Stimulated activated CD8-positive, alpha-beta memory T cell treated with anti-CD3 and anti-CD28 coated beads, Interleukin-15, amount 100 ng/mL, for 1 hour (primary cell): ENCODE measurements around the gene NEB.
"Not testable (repeated sequence)": the region's sequence is repeated elsewhere in the genome, so short reads cannot be mapped to it uniquely, and the experiment has no call there.

ENCODE experiments used
- DNase-seq: peaks from one replicate; pipeline ENCODE4 v3.0.0-alpha.2; 2020; ENCODE audit warnings: low read depth

The NEB gene

GRCh38 chr2:151649966-151650365 lies 84.3 kb downstream of the NEB start:
- DNase-seq, result no peak

GRCh38 chr2:151649400-151649799 lies 84.9 kb downstream of the NEB start:
- DNase-seq, result no peak

GRCh38 chr2:151646512-151646911 lies 87.8 kb downstream of the NEB start:
- DNase-seq, result not testable (repeated sequence)

- DNase-seq, result no peak
Observed at GRCh38 chr2:151644580-151644979, 89.7 kb downstream of the NEB start.

GRCh38 chr2:151641895-151642294 lies 92.4 kb downstream of the NEB start:
- DNase-seq, result not testable (repeated sequence)

- no peak for DNase-seq
Observed at GRCh38 chr2:151640087-151640486, 94.2 kb downstream of the NEB start.

- no peak for DNase-seq
Observed at GRCh38 chr2:151638990-151639389, 95.3 kb downstream of the NEB start.

- no peak for DNase-seq
Observed at GRCh38 chr2:151638191-151638933, 95.9 kb downstream of the NEB start.

- peak; percentile 38 for DNase-seq
Observed at GRCh38 chr2:151637271-151637781, 97.0 kb downstream of the NEB start.

GRCh38 chr2:151634736-151635467 lies 99.4 kb downstream of the NEB start:
- no peak for DNase-seq

GRCh38 chr2:151632993-151633565 lies 101.2 kb downstream of the NEB start:
- DNase-seq, result no peak

GRCh38 chr2:151630372-151630771 lies 103.9 kb downstream of the NEB start:
- no peak for DNase-seq

- no peak for DNase-seq
Observed at GRCh38 chr2:151627353-151627752, 106.9 kb downstream of the NEB start.

GRCh38 chr2:151624271-151624670 lies 110.0 kb downstream of the NEB start:
- DNase-seq, result no peak

GRCh38 chr2:151623631-151624030 lies 110.6 kb downstream of the NEB start:
- no peak for DNase-seq

- DNase-seq, result no peak
Observed at GRCh38 chr2:151620761-151621160, 113.5 kb downstream of the NEB start.

- no peak for DNase-seq
Observed at GRCh38 chr2:151619337-151619989, 114.8 kb downstream of the NEB start.

GRCh38 chr2:151616760-151617339 lies 117.4 kb downstream of the NEB start:
- DNase-seq, result no peak

- DNase-seq, result no peak
Observed at GRCh38 chr2:151614606-151615306, 119.5 kb downstream of the NEB start.

GRCh38 chr2:151614159-151614558 lies 120.1 kb downstream of the NEB start:
- no peak for DNase-seq

- DNase-seq, result no peak
Observed at GRCh38 chr2:151611351-151611750, 122.9 kb downstream of the NEB start.
